BJ (cell line): Measurements from ENCODE around the gene GRB14. TPM values are rescaled to one million over a fixed set of nuclear protein-coding genes. Genes with fewer than 3 reads are reported as not detected.
A peak's percentile ranks its signal among the peaks of the same experiment; 100 is the strongest.

Source experiments
- CTCF ChIA-PET: fragments of 350-600 bp; formaldehyde crosslinking; extraction: SDS; loops from one replicate; lab custom pipeline; 2021; ENCODE audit warnings: antibody characterized with exemption, inconsistent platforms; lab: Yijun Ruan, JAX
- POLR2A ChIA-PET: fragments of 300-600 bp; sonication (Branson Sonifier 250); formaldehyde crosslinking; extraction: SDS; loops from one replicate; lab custom pipeline; 2021; ENCODE audit warnings: antibody characterized with exemption; lab: Charles Lee
- DNase-seq: peaks from one replicate; pipeline ENCODE4 v3.0.0-alpha.2; 2011; ENCODE audit warnings: low read depth
- H3K27me3 ChIP-seq: 2 replicates; pipeline ENCODE4 v1.6.0; 2011; ENCODE audit warnings: low read length; ENCODE audit not compliant: control insufficient read depth, insufficient read depth
- H3K36me3 ChIP-seq: 2 replicates; pipeline ENCODE4 v1.5.1; 2011; ENCODE audit warnings: low read length; ENCODE audit not compliant: control insufficient read depth, insufficient read depth
- H3K4me3 ChIP-seq: 2 replicates; pipeline ENCODE4 v1.5.1; 2011; ENCODE audit warnings: low read depth, mild to moderate bottlenecking, control low read depth, low read length
- polyA minus RNA-seq: library from RNA; depleted of rRNA, polyadenylated mRNA; stranded (reverse); fragments of >200 nt; gene quantifications from 2 replicates; pipeline ENCODE4 v1.2.3, GENCODE V29; 2011; rRNA and poly(A)+ RNA removed
- polyA plus RNA-seq: library from polyadenylated mRNA; depleted of rRNA; stranded (reverse); fragments of >200 nt; gene quantifications from 2 replicates; pipeline ENCODE4 v1.2.3, GENCODE V29; 2011; rRNA removed
- TF ChIP-seq, protein P1 (sequence below): IDR thresholded peaks from 2 replicates; pipeline ENCODE4 v1.5.1; 2011; ENCODE audit warnings: low read depth, mild to moderate bottlenecking, control low read depth, inconsistent platforms, low read length, moderate library complexity; ENCODE audit not compliant: insufficient read depth

Gene GRB14
- polyA plus RNA-seq (0.29 and 0.32 TPM in 2 replicates), polyA minus RNA-seq (0.19 and 0.46 TPM in 2 replicates)

- Histone ChIP-seq H3K27me3 (peaks cover 1% of the 10 kb centered on the region; the same call in 1 of the 2 replicates), H3K4me3 (peak within 1 kb of the TSS; percentile 47), H3K36me3 (no peaks in the 10 kb centered on the region)
- ChIA-PET CTCF (no interaction called here), POLR2A (no interaction called here)
- no peak for DNase-seq
- TF ChIP-seq, protein P1, sequence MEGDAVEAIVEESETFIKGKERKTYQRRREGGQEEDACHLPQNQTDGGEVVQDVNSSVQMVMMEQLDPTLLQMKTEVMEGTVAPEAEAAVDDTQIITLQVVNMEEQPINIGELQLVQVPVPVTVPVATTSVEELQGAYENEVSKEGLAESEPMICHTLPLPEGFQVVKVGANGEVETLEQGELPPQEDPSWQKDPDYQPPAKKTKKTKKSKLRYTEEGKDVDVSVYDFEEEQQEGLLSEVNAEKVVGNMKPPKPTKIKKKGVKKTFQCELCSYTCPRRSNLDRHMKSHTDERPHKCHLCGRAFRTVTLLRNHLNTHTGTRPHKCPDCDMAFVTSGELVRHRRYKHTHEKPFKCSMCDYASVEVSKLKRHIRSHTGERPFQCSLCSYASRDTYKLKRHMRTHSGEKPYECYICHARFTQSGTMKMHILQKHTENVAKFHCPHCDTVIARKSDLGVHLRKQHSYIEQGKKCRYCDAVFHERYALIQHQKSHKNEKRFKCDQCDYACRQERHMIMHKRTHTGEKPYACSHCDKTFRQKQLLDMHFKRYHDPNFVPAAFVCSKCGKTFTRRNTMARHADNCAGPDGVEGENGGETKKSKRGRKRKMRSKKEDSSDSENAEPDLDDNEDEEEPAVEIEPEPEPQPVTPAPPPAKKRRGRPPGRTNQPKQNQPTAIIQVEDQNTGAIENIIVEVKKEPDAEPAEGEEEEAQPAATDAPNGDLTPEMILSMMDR, result no peak
These were observed at the start of gene GRB14 for GRCh38 chr2:164620873-164621763. Gene GRB14 (minus strand): TSS chr2:164621482. CDS start chr2:164621309, 173 bp downstream.

DNA sequence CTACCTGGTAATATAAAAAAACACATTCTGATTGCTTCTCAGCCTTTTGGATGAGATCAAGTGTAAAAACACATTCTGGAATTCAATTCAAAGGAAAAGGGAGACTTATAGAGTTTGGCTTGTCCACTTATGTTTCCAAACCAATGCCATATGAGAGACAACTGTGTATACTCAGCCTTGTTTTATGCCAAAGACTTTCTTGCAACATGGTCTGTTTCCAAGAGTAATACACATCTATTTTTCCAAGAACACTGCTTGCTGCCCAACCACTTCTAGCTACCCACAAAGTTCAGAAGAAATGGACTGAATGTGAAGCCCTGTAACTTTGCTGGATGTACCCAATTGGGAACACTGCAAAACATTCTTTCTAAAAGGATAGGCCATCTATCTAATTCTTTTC, 48.0 kb upstream of the GRB14 start:
- POLR2A ChIA-PET, result no interaction called here
- DNase-seq, result no peak
- TF ChIP-seq, protein P1, result no peak
- no peaks in the 10 kb centered on the region for H3K27me3 ChIP-seq
- no peak overlapping the region for H3K4me3 ChIP-seq
- H3K36me3 ChIP-seq, result no peaks in the 10 kb centered on the region
- CTCF ChIA-PET, result no interaction called here

DNA sequence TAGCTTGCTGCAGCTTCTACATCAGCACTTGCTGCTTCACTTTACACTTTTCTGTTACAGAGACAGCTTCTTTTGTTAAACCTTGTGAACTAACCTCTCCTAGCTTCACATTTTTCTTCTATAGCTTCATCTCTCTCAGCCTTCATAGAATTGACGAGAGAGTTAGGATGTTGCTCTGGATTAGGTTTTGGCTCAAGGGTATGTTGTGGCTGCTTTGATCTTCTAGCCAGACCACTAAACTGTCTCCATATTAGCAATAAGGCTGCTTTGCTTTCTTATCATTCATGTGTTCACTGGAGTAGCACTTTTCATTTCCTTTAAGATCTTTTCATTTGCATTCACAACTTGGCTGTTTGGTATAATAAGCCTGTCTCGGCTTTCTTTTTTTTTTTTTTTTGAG, 46.3 kb upstream of the GRB14 start:
- no peak for DNase-seq
- TF ChIP-seq, protein P1, result no peak
- Histone ChIP-seq H3K36me3 (no peaks in the 10 kb centered on the region; the same call in 1 of the 2 replicates), H3K27me3 (no peaks in the 10 kb centered on the region), H3K4me3 (no peak overlapping the region)
- ChIA-PET POLR2A (no interaction called here), CTCF (no interaction called here)

GRCh38 chr2:164664070-164664469, 42.8 kb upstream of the GRB14 start:
- no peak for DNase-seq
- TF ChIP-seq, protein P1, result no peak

GRCh38 chr2:164662868-164663631, 41.8 kb upstream of the GRB14 start:
- Histone ChIP-seq H3K27me3 (no peaks in the 10 kb centered on the region), H3K36me3 (no peaks in the 10 kb centered on the region; the same call in 1 of the 2 replicates), H3K4me3 (no peak overlapping the region)
- TF ChIP-seq, protein P1, result no peak
- no peak for DNase-seq
- ChIA-PET POLR2A (no interaction called here), CTCF (no interaction called here)

More at GRCh38 chr2:164664070-164664469, 42.8 kb upstream of the GRB14 start:
- POLR2A ChIA-PET, result no interaction called here
- Histone ChIP-seq H3K27me3 (no peaks in the 10 kb centered on the region), H3K4me3 (no peak overlapping the region), H3K36me3 (no peaks in the 10 kb centered on the region; the same call in 1 of the 2 replicates)
- CTCF ChIA-PET, result no interaction called here
